Gastrocnemius medialis (tissue), 4 donors: ENCODE data around the gene MYBPC3.

ENCODE experiments used
- POLR2A ChIP-seq, 2 donors: fragments of 450-650 bp; IDR thresholded peaks; one replicate each; pipeline ENCODE4 v1.6.1; 2017; ENCODE audit warnings: antibody characterized with exemption in 2 of 2, mild to moderate bottlenecking in 2 of 2, moderate library complexity in 2 of 2
- TF ChIP-seq, protein P1 (sequence below), 5 experiments: fragments of 450-650 bp in 3 of 5; fragments of 200-600 bp in 2 of 5; sonication (generic) in 2 of 5; IDR thresholded peaks in 4 of 5; conservative IDR thresholded peaks in 1 of 5; 1 replicate in 4 of 5; 2 replicates in 1 of 5; pipeline ENCODE4 v1.5.1; 2016 to 2019; ENCODE audit warnings: antibody characterized with exemption in 5 of 5, mild to moderate bottlenecking in 3 of 5, moderate library complexity in 3 of 5

DNA sequence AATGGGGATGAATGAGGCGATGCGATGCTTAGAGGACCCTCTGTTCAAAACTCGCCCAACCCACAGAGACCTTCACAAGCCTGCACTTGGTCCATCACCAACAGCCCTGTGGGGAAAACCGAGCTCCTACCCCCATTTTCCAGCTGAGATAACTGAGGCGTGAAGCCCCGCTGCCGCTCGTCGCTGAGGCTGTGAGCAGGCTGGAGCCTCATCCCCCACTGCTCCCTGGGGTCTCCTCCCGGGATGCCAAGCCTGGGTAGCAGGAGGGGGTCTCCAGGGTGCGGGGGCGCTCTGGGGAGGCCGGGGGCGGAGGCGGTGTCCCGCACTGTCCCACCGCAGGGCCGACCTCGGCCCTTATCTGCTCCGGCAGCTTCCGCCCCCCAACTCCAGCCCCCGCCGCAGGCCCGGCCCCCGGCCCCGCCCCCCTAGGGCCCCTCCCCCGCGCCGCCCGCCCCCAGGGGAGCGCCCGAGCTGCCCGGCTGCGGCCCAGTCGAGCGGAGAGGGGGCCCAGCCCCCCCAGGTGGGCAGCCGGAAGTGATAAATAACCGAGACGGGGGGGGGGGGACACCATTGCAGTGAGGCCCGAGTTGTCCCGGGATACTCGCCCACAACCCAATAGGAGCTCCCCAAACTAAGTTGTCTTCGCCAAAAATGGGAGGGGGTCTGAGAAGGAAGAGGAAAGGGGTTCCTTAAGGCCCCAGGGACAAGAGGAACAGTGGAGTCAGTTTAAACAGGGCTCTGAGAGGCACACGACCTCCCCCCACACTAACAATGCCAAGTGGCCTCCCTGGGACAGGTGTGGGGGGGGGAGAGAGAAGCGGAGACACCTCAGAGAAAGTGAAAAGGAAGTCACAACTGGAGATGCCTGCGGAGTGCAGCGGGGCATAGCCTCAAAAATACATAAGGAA, 47.6 kb upstream of the MYBPC3 start:
- TF ChIP-seq, protein P1, sequence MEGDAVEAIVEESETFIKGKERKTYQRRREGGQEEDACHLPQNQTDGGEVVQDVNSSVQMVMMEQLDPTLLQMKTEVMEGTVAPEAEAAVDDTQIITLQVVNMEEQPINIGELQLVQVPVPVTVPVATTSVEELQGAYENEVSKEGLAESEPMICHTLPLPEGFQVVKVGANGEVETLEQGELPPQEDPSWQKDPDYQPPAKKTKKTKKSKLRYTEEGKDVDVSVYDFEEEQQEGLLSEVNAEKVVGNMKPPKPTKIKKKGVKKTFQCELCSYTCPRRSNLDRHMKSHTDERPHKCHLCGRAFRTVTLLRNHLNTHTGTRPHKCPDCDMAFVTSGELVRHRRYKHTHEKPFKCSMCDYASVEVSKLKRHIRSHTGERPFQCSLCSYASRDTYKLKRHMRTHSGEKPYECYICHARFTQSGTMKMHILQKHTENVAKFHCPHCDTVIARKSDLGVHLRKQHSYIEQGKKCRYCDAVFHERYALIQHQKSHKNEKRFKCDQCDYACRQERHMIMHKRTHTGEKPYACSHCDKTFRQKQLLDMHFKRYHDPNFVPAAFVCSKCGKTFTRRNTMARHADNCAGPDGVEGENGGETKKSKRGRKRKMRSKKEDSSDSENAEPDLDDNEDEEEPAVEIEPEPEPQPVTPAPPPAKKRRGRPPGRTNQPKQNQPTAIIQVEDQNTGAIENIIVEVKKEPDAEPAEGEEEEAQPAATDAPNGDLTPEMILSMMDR (IDR thresholded peaks at IDR 0.05 in 4 of 5, conservative IDR thresholded peaks at IDR 0.05 in 1 of 5): no peak
- TF ChIP-seq POLR2A (IDR thresholded peaks at IDR 0.05): peak in 1 of 2 donors; percentile 36
